Esophagus squamous epithelium (tissue), 5 donors: ENCODE measurements around the gene SLC45A1. TPM values are rescaled to one million over a fixed set of nuclear protein-coding genes. Genes with fewer than 3 reads are reported as not detected.

Experiments
- DNase-seq: peaks from one replicate; lab custom pipeline; 2025; lab: John Stamatoyannopoulos, UW
- H3K27ac ChIP-seq, 4 donors: fragments of 200-600 bp; sonication (generic); one replicate each; pipeline ENCODE4 v1.5.1; 2016 to 2019; ENCODE audit warnings: mild to moderate bottlenecking in 1 of 4
- H3K27me3 ChIP-seq, 4 donors: fragments of 200-600 bp; sonication (generic); 1 replicate in 3 of 4; 2 replicates in 1 of 4; pipeline versions ENCODE4 v1.5.1 to v1.6.0; 2017 to 2021; ENCODE audit warnings: antibody characterized with exemption in 1 of 4
- H3K36me3 ChIP-seq, 3 donors: fragments of 200-600 bp; sonication (generic); one replicate each; pipeline ENCODE4 v1.5.1; 2016 to 2019
- H3K4me1 ChIP-seq, 3 donors: fragments of 200-600 bp; sonication (generic); one replicate each; pipeline ENCODE4 v1.5.1; 2017 to 2019
- H3K4me3 ChIP-seq, 4 donors: fragments of 200-600 bp; sonication (generic); 1 replicate in 3 of 4; 2 replicates in 1 of 4; pipeline ENCODE4 v1.5.1; 2016 to 2019; ENCODE audit warnings: mild to moderate bottlenecking in 2 of 4, moderate library complexity in 1 of 4
- H3K9me3 ChIP-seq, 3 donors: fragments of 200-600 bp; sonication (generic); one replicate each; pipeline ENCODE4 v1.5.1; 2016 to 2019
- POLR2A ChIP-seq, 4 donors: fragments of 450-650 bp; IDR thresholded peaks; one replicate each; pipeline ENCODE4 v1.6.1; 2017; ENCODE audit warnings: antibody characterized with exemption in 4 of 4, mild to moderate bottlenecking in 4 of 4, moderate library complexity in 3 of 4
- WGBS, 2 donors: methylation state at CpG; one replicate each; pipeline ENCODE4 v1.1.5; 2018; 5-methylcytosine and 5-hydroxymethylcytosine counted together
- intact Hi-C: fragments of 100-400 bp; cut with DNase I; formaldehyde crosslinking; loops from one replicate; pipeline ENCODE4 v1.15.0; 2022
- total RNA-seq, 4 donors: library from RNA; depleted of rRNA; stranded (reverse); fragments of >200 nt; gene quantifications; one replicate each; pipeline ENCODE4 v1.1.0, GENCODE V29; 2016
- TF ChIP-seq, protein P1 (sequence below), 6 experiments: fragments of 450-650 bp in 4 of 6; fragments of 200-600 bp in 2 of 6; sonication (generic) in 2 of 6; IDR thresholded peaks; one replicate each; pipeline ENCODE4 v1.5.1; 2016 to 2019; ENCODE audit warnings: antibody characterized with exemption in 6 of 6, mild to moderate bottlenecking in 4 of 6, moderate library complexity in 4 of 6
- donor health status: DM: yes; HTN: yes; CAD: no.

SLC45A1 gene
- total RNA-seq, 4 donors from 2014 or later, result 0.13 to 3.4 (median 0.81) TPM

DNA sequence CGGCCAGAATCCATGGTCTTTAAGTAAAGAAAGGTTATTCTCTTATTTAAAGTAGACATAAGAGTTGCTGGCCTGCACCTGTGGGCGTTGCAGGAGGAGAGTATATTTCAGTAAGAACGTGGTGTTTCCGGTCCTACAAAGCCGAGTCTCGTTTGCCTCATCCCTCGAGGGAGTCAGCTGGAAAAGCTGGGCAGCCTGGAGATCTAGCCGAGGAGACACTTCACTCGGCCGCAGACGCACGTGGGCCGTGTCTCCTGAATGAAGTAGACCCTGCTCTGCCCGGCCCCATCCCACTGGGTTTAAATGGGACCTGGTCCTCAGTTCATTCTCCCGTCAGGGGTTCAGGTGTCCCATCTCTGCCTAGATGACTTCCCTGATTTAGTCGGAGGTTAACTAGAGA is 14.9 kb downstream of the SLC45A1 start:
- H3K9me3 ChIP-seq, result no peaks in the 10 kb centered on the region
- TF ChIP-seq, protein P1, sequence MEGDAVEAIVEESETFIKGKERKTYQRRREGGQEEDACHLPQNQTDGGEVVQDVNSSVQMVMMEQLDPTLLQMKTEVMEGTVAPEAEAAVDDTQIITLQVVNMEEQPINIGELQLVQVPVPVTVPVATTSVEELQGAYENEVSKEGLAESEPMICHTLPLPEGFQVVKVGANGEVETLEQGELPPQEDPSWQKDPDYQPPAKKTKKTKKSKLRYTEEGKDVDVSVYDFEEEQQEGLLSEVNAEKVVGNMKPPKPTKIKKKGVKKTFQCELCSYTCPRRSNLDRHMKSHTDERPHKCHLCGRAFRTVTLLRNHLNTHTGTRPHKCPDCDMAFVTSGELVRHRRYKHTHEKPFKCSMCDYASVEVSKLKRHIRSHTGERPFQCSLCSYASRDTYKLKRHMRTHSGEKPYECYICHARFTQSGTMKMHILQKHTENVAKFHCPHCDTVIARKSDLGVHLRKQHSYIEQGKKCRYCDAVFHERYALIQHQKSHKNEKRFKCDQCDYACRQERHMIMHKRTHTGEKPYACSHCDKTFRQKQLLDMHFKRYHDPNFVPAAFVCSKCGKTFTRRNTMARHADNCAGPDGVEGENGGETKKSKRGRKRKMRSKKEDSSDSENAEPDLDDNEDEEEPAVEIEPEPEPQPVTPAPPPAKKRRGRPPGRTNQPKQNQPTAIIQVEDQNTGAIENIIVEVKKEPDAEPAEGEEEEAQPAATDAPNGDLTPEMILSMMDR (IDR thresholded peaks at IDR 0.05), result no peak
- no peak for TF ChIP-seq POLR2A (IDR thresholded peaks at IDR 0.05)
- H3K4me1 ChIP-seq, result no peaks in the 10 kb centered on the region
- WGBS, 2 donors, result 86 to 89% methylated on average over 11 to 14 of the region's 16 CpGs
- intact Hi-C loops, result no loop called here
- no peaks in the 10 kb centered on the region for H3K27me3 ChIP-seq
- no peak overlapping the region for H3K27ac ChIP-seq
- no peak for DNase-seq
- H3K4me3 ChIP-seq, result no peak overlapping the region
- H3K36me3 ChIP-seq, result no peaks in the 10 kb centered on the region

DNA sequence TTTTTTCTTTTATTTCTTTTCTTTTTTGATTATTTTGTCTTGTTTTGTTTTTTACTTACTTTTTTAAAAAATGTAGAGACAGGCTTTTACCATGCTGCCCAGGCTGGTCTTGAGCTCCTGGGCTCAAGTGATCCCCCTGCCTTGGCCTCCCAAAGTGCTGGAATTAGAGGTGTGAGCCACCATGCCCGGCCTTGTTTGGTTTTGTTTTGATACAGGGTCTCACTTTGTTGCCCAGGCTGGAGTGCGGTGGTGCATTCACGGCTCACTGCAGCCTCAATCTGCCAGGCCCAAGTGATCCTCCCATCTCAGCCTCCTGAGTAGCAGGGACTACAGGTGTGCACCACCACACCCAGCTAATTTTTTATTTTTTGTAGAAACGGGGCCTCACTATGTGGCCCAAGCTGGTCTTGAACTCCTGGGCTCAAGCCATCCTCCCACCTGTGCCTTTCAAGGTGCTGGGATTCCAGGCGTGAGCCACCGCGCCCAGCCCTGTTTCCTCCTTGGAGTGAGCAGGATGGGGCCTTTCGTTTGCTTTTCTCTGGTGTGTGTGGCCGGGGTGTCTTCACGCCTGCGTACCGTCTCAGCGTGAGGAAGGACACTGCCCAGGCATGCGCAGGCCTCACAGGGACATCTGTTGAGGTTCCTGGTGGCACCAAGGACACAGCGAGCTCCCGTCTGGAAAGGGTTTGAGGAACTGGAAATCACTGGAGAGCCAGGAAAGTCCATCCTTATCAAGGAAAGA is 15.5 kb downstream of the SLC45A1 start:
- TF ChIP-seq, protein P1 (IDR thresholded peaks at IDR 0.05), result no peak
- TF ChIP-seq POLR2A (IDR thresholded peaks at IDR 0.05), result no peak
- 76 to 91% methylated on average over 3 to 5 of the region's 16 CpGs for WGBS, 2 donors
- no peak overlapping the region for H3K4me3 ChIP-seq
- no peaks in the 10 kb centered on the region for H3K9me3 ChIP-seq
- no peaks in the 10 kb centered on the region for H3K36me3 ChIP-seq
- DNase-seq, result no peak
- no peaks in the 10 kb centered on the region for H3K27me3 ChIP-seq
- H3K4me1 ChIP-seq, result no peaks in the 10 kb centered on the region
- no peak overlapping the region for H3K27ac ChIP-seq
- intact Hi-C loops, result no loop called here

DNA sequence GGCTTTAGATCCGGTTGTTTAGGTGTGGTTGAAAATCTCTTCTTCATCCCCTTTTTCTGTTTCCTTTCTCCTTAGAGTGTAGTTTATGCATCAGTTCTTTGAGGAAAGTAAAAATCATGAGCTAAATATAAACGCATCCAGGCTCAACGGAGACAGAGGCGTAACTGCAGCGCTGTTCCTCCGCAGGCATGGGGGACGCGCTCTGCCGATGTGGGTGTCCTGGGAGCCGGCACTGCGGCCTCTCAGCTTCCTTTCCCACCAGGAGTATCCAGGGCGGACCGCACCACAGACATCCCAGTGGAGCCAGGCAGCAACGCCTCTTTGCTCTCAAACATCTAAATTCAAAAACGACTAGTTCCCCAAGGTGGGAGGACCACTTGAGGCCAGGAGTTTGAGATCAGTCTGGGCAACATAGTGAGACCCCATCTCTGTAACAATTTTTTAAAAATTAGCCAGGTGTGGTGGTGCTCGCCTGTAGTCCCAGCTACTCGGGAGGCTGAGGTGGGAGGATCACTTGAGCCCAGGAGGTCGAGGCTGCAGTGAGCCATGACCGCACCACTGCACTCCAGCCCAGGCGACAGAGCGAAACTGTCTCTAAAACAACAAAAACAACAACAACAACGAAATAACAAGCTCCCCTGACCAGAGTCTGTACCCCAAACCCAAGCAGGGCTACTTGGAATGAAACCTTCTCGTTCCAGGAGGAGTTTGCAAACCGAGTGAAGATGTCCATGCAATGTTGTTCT is 16.4 kb downstream of the SLC45A1 start:
- Histone ChIP-seq H3K4me3 (no peak overlapping the region), H3K27ac (no peak overlapping the region), H3K4me1 (no peaks in the 10 kb centered on the region), H3K9me3 (no peaks in the 10 kb centered on the region), H3K36me3 (no peaks in the 10 kb centered on the region), H3K27me3 (no peaks in the 10 kb centered on the region)
- TF ChIP-seq, protein P1 (IDR thresholded peaks at IDR 0.05), result no peak
- no peak for TF ChIP-seq POLR2A (IDR thresholded peaks at IDR 0.05)
- DNase-seq, result no peak
- intact Hi-C loops, result no loop called here
- 89 to 90% methylated on average over 20 to 23 of the region's 24 CpGs for WGBS, 2 donors

DNA sequence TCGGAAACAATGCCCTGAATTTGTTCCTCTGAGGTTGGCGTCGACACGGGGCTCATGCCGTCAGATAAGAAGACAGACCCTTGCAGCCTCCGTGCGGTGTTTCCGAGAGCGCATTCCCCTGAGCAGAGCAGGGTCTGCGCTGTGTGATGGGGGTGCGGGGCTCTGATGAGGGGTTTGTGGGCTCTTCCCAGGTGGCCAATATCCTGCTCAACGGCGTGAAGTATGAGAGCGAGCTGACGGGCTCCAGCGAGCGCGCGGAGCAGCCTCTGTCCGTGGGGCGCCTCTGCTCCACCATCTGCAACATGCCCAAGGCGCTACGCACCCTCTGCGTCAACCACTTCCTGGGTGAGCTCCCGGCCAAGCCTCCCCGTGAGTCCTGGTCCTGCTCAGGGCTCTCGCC is 17.3 kb downstream of the SLC45A1 start:
- H3K9me3 ChIP-seq, result no peaks in the 10 kb centered on the region
- intact Hi-C loops, result no loop called here
- H3K4me3 ChIP-seq, result no peak overlapping the region
- no peaks in the 10 kb centered on the region for H3K36me3 ChIP-seq
- no peak overlapping the region for H3K27ac ChIP-seq
- H3K27me3 ChIP-seq, result no peaks in the 10 kb centered on the region
- no peaks in the 10 kb centered on the region for H3K4me1 ChIP-seq
- TF ChIP-seq POLR2A (IDR thresholded peaks at IDR 0.05), result no peak
- TF ChIP-seq, protein P1 (IDR thresholded peaks at IDR 0.05), result no peak
- DNase-seq, result no peak
- WGBS, 2 donors, result 90 to 91% methylated on average over 9 to 23 of the region's 27 CpGs
